ENCODE data around the gene MACROD2. TPM values are rescaled to one million over a fixed set of nuclear protein-coding genes. Genes with fewer than 3 reads are reported as not detected.

The MACROD2 gene
- total RNA-seq, 1 donor from 2014 or later: 3.1 TPM

DNA sequence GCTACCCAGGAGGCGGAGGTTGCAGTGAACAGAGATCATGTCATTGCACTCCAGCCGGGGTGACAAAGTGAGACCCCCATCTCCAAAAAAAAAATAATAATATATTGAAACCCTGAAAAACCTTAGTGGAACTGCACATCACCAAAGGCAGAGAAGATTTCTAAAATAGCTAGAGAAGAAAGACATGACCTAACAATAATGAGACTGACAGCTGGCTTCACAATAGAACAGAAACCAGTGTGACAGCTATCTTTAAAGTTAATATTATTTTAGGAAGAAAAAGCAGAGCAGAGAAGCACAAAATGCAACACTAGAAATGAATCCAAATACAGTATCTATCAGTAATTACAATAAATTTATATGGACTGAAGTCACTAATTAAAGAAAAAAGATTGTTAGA, 409.2 kb downstream of the MACROD2 start:
- Histone ChIP-seq H3K9me3 (ENCODE audit: control insufficient read depth in 3 of 3, low read length in 3 of 3) (no peaks in the 10 kb centered on the region), H3K4me3 (ENCODE audit: low read length in 3 of 3) (no peak overlapping the region), H3K27ac (ENCODE audit: low read depth, low read length) (no peak overlapping the region), H3K4me1 (ENCODE audit: control insufficient read depth in 3 of 3, insufficient read depth in 3 of 3, low read length in 3 of 3) (no peaks in the 10 kb centered on the region), H3K9ac (ENCODE audit: low read depth in 1 of 3, low read length in 3 of 3) (no peak overlapping the region), H3K27me3 (ENCODE audit: control insufficient read depth in 3 of 3, insufficient read depth in 3 of 3, low read length in 3 of 3) (no peaks in the 10 kb centered on the region), H3K36me3 (ENCODE audit: control insufficient read depth in 3 of 3, insufficient read depth in 3 of 3, low read length in 3 of 3) (no peaks in the 10 kb centered on the region)

DNA sequence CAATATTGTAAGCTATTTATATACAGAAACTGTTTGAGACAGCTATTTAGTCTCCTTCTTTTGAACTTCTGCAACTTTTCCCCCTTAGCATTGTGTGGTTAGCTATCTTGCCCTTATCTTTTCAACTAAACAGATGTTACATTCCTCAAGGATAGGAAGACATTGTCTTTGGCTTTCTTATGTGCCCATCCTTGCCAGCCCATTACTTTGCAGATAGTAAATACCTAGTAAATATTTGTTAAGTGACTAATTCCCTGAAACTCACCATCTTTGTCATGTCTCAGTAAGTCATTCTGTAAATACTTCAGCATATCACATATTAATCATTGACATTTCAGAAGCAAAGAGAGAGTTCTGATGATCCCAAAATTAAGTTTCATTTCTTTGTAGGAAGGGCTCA, 411.2 kb downstream of the MACROD2 start:
- H3K36me3 ChIP-seq (ENCODE audit: control insufficient read depth in 3 of 3, insufficient read depth in 3 of 3, low read length in 3 of 3): no peaks in the 10 kb centered on the region
- no peaks in the 10 kb centered on the region for H3K27me3 ChIP-seq (ENCODE audit: control insufficient read depth in 3 of 3, insufficient read depth in 3 of 3, low read length in 3 of 3)
- H3K27ac ChIP-seq (ENCODE audit: low read depth, low read length): no peak overlapping the region
- H3K9me3 ChIP-seq (ENCODE audit: control insufficient read depth in 3 of 3, low read length in 3 of 3): no peaks in the 10 kb centered on the region
- H3K9ac ChIP-seq (ENCODE audit: low read depth in 1 of 3, low read length in 3 of 3): no peak overlapping the region
- no peak overlapping the region for H3K4me3 ChIP-seq (ENCODE audit: low read length in 3 of 3)
- no peaks in the 10 kb centered on the region for H3K4me1 ChIP-seq (ENCODE audit: control insufficient read depth in 3 of 3, insufficient read depth in 3 of 3, low read length in 3 of 3)

DNA sequence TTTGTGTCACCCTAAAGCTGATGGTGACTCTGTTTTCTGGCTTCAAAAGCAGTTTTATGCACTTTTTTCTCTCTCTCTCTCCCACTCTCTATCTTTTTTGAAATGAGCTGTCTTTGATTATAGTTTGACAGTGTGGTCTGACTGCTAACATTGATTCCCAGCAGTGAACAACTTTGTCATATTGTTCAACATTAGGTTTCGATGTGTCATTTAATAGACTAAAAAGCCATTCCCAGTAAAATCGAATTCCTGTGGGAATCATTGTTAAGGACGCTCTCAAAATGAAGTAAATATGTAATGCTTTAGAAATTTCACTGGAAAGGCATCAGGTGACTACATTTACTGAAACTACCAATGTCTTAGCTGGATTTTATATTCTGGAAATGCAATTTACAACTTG, 412.0 kb downstream of the MACROD2 start:
- H3K4me1 ChIP-seq (ENCODE audit: control insufficient read depth in 3 of 3, insufficient read depth in 3 of 3, low read length in 3 of 3): no peaks in the 10 kb centered on the region
- H3K9me3 ChIP-seq (ENCODE audit: control insufficient read depth in 3 of 3, low read length in 3 of 3): no peaks in the 10 kb centered on the region
- H3K27ac ChIP-seq (ENCODE audit: low read depth, low read length): no peak overlapping the region
- no peak overlapping the region for H3K9ac ChIP-seq (ENCODE audit: low read depth in 1 of 3, low read length in 3 of 3)
- H3K36me3 ChIP-seq (ENCODE audit: control insufficient read depth in 3 of 3, insufficient read depth in 3 of 3, low read length in 3 of 3): no peaks in the 10 kb centered on the region
- H3K4me3 ChIP-seq (ENCODE audit: low read length in 3 of 3): no peak overlapping the region
- H3K27me3 ChIP-seq (ENCODE audit: control insufficient read depth in 3 of 3, insufficient read depth in 3 of 3, low read length in 3 of 3): no peaks in the 10 kb centered on the region

DNA sequence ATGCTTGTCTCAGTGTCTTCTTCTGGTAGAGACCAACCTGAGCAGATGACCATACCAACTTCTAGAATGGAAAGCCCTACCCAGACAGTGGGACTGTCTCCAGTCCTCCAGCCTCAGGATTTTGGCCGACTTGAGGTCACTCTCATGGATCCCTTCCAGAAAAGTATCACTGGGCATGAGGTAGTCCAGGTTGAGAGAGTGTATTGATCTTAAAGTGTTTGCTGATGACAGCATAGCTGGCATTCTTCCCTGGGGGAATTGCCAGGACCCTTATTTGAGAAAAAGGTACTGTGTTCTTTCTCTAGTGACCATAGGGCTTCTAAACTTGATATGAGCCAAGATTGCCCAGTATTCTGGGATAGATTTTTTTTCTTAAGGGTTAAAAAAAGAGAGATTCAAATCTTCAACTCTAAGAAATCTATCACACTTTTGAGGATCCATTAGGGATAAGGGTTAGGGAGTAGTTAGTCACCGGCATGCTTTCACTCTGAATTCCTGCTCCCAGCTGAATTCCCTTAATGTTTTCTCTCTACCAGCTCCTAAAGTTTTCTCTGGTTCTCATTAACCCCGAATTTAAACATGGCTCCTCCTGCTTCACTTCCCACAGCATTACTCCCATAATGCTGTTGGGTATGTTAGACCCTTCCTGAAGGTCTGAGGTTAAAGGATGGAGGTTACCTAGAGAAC, 415.7 kb downstream of the MACROD2 start:
- Histone ChIP-seq H3K36me3 (ENCODE audit: control insufficient read depth in 3 of 3, insufficient read depth in 3 of 3, low read length in 3 of 3) (no peaks in the 10 kb centered on the region), H3K27ac (ENCODE audit: low read depth, low read length) (no peak overlapping the region), H3K27me3 (ENCODE audit: control insufficient read depth in 3 of 3, insufficient read depth in 3 of 3, low read length in 3 of 3) (no peaks in the 10 kb centered on the region), H3K9me3 (ENCODE audit: control insufficient read depth in 3 of 3, low read length in 3 of 3) (no peaks in the 10 kb centered on the region), H3K9ac (ENCODE audit: low read depth in 1 of 3, low read length in 3 of 3) (no peak overlapping the region), H3K4me3 (ENCODE audit: low read length in 3 of 3) (no peak overlapping the region), H3K4me1 (ENCODE audit: control insufficient read depth in 3 of 3, insufficient read depth in 3 of 3, low read length in 3 of 3) (peaks cover 0 to 3% (median 0%) of the 10 kb centered on the region in 3 donors)

DNA sequence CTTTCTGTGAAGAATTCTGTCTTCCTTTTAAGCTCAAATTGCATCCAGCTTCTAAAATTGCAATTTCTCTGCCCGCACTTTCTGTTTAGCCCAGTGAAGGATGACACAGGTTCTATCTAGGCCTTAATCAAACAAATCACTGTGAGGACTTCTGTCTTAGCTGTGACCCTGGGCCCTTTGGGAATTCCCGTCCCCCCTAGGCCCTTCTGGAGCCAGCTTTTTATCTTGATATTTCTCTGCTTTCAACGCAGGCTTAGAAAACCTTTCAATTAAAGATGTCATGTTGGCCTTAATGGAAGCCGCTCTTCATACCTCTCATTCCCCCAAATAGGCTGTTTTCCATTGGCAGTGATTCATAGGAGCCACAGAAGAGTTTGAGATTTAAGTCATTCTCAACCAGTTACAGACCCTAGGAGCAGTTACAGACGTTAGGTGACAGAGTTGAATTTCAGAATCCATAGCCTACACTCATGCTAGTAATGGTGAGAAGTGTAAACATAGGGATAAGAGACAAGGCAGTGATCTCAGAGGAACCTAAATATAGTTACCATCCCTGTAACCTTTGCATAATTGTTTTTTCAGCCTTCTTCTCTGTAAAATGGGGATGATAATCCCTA, 416.9 kb downstream of the MACROD2 start:
- H3K4me3 ChIP-seq (ENCODE audit: low read length in 3 of 3): no peak overlapping the region
- H3K4me1 ChIP-seq (ENCODE audit: control insufficient read depth in 3 of 3, insufficient read depth in 3 of 3, low read length in 3 of 3): peaks cover 0 to 3% (median 0%) of the 10 kb centered on the region in 3 donors
- H3K27ac ChIP-seq (ENCODE audit: low read depth, low read length): no peak overlapping the region
- H3K9ac ChIP-seq (ENCODE audit: low read depth in 1 of 3, low read length in 3 of 3): no peak overlapping the region
- no peaks in the 10 kb centered on the region for H3K27me3 ChIP-seq (ENCODE audit: control insufficient read depth in 3 of 3, insufficient read depth in 3 of 3, low read length in 3 of 3)
- no peaks in the 10 kb centered on the region for H3K9me3 ChIP-seq (ENCODE audit: control insufficient read depth in 3 of 3, low read length in 3 of 3)
- H3K36me3 ChIP-seq (ENCODE audit: control insufficient read depth in 3 of 3, insufficient read depth in 3 of 3, low read length in 3 of 3): no peaks in the 10 kb centered on the region

DNA sequence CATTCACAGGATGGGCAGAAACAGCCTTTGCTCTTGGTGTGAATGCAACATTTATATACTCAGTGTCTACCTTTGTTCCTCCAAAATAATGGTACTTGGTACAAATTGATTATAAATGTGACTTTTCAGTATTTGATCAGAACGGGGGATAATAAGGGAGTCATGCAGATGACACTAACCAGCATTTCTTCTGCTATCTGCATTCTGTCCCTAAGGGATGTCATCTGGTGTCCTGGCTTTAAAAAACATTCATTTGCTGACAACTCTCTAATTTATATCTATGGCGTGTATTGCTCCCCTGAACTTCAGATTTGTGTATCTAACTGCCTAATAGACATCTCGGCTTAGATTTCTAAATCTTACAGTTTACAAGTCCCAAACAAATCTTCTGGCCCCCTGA, 418.5 kb downstream of the MACROD2 start:
- no peak overlapping the region for H3K27ac ChIP-seq (ENCODE audit: low read depth, low read length)
- H3K4me1 ChIP-seq (ENCODE audit: control insufficient read depth in 3 of 3, insufficient read depth in 3 of 3, low read length in 3 of 3): peaks cover 0 to 3% (median 0%) of the 10 kb centered on the region in 3 donors
- H3K4me3 ChIP-seq (ENCODE audit: low read length in 3 of 3): no peak overlapping the region
- no peaks in the 10 kb centered on the region for H3K9me3 ChIP-seq (ENCODE audit: control insufficient read depth in 3 of 3, low read length in 3 of 3)
- no peak overlapping the region for H3K9ac ChIP-seq (ENCODE audit: low read depth in 1 of 3, low read length in 3 of 3)
- no peaks in the 10 kb centered on the region for H3K27me3 ChIP-seq (ENCODE audit: control insufficient read depth in 3 of 3, insufficient read depth in 3 of 3, low read length in 3 of 3)
- H3K36me3 ChIP-seq (ENCODE audit: control insufficient read depth in 3 of 3, insufficient read depth in 3 of 3, low read length in 3 of 3): no peaks in the 10 kb centered on the region

DNA sequence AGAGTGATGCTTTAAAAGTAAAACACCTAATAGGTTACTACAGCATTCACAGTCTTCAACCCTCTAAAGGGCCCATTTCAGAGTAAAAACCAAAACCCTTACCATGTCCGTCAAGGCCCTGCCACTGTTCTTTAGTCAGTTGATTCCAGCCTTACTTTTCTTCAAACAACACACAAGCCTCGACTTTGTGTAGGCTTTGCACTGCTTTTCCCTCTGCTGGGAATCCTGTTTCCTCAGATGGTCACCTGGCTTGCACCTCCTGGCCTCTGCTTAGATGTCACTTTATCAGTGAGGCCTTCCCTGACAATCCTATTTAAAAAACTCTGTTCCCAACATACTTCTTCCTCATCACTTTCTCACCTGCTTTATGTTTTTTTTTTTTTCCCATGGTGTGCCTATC, 419.2 kb downstream of the MACROD2 start:
- no peak overlapping the region for H3K4me3 ChIP-seq (ENCODE audit: low read length in 3 of 3)
- no peaks in the 10 kb centered on the region for H3K27me3 ChIP-seq (ENCODE audit: control insufficient read depth in 3 of 3, insufficient read depth in 3 of 3, low read length in 3 of 3)
- no peaks in the 10 kb centered on the region for H3K9me3 ChIP-seq (ENCODE audit: control insufficient read depth in 3 of 3, low read length in 3 of 3)
- no peak overlapping the region for H3K27ac ChIP-seq (ENCODE audit: low read depth, low read length)
- H3K36me3 ChIP-seq (ENCODE audit: control insufficient read depth in 3 of 3, insufficient read depth in 3 of 3, low read length in 3 of 3): no peaks in the 10 kb centered on the region
- peaks cover 0 to 3% (median 0%) of the 10 kb centered on the region in 3 donors for H3K4me1 ChIP-seq (ENCODE audit: control insufficient read depth in 3 of 3, insufficient read depth in 3 of 3, low read length in 3 of 3)
- H3K9ac ChIP-seq (ENCODE audit: low read depth in 1 of 3, low read length in 3 of 3): no peak overlapping the region

DNA sequence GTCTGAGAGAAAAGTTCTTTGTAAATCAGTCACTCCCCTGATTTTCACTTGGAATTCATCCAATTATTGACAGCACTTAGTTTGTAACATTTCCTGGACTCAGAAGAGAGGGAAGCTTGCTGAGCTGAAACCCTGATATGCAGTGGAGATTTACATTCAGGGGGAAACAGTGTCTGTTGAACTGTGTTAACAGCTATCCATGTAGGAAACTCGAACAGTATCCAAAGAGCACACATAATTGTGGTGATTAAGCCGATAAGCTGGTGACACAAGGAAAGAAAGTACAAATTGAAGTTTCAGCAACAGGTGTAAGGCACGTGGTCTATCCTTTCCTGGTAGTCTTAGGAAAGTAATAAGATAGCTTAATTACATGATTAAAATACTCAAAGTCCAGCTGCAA, 420.2 kb downstream of the MACROD2 start:
- no peaks in the 10 kb centered on the region for H3K36me3 ChIP-seq (ENCODE audit: control insufficient read depth in 3 of 3, insufficient read depth in 3 of 3, low read length in 3 of 3)
- peaks cover 0 to 3% (median 0%) of the 10 kb centered on the region in 3 donors for H3K4me1 ChIP-seq (ENCODE audit: control insufficient read depth in 3 of 3, insufficient read depth in 3 of 3, low read length in 3 of 3)

DNA sequence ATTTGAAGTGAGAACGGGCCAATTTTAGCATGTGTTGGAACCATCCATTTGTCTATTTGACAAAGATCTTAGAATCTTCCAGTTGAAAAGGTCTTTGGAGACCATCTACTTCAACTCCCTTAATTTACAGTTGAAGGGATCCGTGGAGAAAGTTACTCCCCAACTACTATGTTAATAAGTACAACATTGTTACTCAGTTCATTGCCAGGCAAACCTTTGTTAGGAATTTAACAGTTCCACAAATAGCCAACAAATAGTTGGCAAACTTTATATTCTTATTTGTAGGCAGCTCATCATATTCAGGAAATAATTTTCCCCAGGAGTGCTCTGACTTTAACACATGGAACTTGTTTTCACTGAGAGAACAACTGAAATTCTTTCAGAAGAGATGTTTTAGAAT, 423.1 kb downstream of the MACROD2 start:
- Histone ChIP-seq H3K4me1 (ENCODE audit: control insufficient read depth in 3 of 3, insufficient read depth in 3 of 3, low read length in 3 of 3) (peaks cover 0 to 3% (median 0%) of the 10 kb centered on the region in 3 donors), H3K27me3 (ENCODE audit: control insufficient read depth in 3 of 3, insufficient read depth in 3 of 3, low read length in 3 of 3) (no peaks in the 10 kb centered on the region)

More for the DNA sequence above, 420.2 kb downstream of the MACROD2 start:
- Histone ChIP-seq H3K27ac (ENCODE audit: low read depth, low read length) (no peak overlapping the region), H3K9me3 (ENCODE audit: control insufficient read depth in 3 of 3, low read length in 3 of 3) (no peaks in the 10 kb centered on the region), H3K4me3 (ENCODE audit: low read length in 3 of 3) (no peak overlapping the region), H3K9ac (ENCODE audit: low read depth in 1 of 3, low read length in 3 of 3) (no peak overlapping the region), H3K27me3 (ENCODE audit: control insufficient read depth in 3 of 3, insufficient read depth in 3 of 3, low read length in 3 of 3) (no peaks in the 10 kb centered on the region)

DNA sequence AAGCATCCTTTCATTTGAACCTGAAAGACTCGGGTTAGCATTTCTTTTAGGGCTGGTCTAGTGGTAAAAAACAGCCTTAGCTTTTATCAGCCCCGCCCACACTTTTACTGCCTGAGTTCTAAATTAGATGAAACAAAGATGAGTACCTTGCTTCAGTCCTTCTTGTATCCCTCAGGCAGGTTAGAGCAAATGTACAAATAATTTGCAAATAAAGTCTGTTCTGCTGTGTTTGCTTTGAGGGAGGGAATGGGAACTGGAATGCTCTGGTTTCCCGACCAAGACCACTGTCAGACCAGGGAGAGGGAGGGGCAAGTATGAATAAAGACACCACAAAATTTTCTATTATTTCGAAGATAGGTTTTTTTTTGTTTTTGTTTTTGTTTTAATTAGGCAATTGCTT, 427.6 kb downstream of the MACROD2 start:
- Histone ChIP-seq H3K27me3 (ENCODE audit: control insufficient read depth in 3 of 3, insufficient read depth in 3 of 3, low read length in 3 of 3) (no peaks in the 10 kb centered on the region), H3K9ac (ENCODE audit: low read depth in 1 of 3, low read length in 3 of 3) (no peak overlapping the region), H3K36me3 (ENCODE audit: control insufficient read depth in 3 of 3, insufficient read depth in 3 of 3, low read length in 3 of 3) (no peaks in the 10 kb centered on the region), H3K4me3 (ENCODE audit: low read length in 3 of 3) (no peak overlapping the region), H3K27ac (ENCODE audit: low read depth, low read length) (no peak overlapping the region), H3K9me3 (ENCODE audit: control insufficient read depth in 3 of 3, low read length in 3 of 3) (no peaks in the 10 kb centered on the region), H3K4me1 (ENCODE audit: control insufficient read depth in 3 of 3, insufficient read depth in 3 of 3, low read length in 3 of 3) (no peaks in the 10 kb centered on the region)

More for the DNA sequence above, 423.1 kb downstream of the MACROD2 start:
- H3K27ac ChIP-seq (ENCODE audit: low read depth, low read length): no peak overlapping the region
- H3K9me3 ChIP-seq (ENCODE audit: control insufficient read depth in 3 of 3, low read length in 3 of 3): no peaks in the 10 kb centered on the region
- no peak overlapping the region for H3K4me3 ChIP-seq (ENCODE audit: low read length in 3 of 3)
- no peaks in the 10 kb centered on the region for H3K36me3 ChIP-seq (ENCODE audit: control insufficient read depth in 3 of 3, insufficient read depth in 3 of 3, low read length in 3 of 3)
- no peak overlapping the region for H3K9ac ChIP-seq (ENCODE audit: low read depth in 1 of 3, low read length in 3 of 3)

Data from skeletal muscle tissue (tissue), 4 donors.